Stimulated activated CD4-positive, alpha-beta T cell treated with anti-CD3 and anti-CD28 coated beads, Interleukin-4, amount 100 ng/mL, for 24 hours (primary cell): ENCODE data around the gene PSD2.

Experiments used
- DNase-seq: peaks from one replicate; pipeline ENCODE4 v3.0.0-alpha.2; 2020

PSD2 gene

DNA sequence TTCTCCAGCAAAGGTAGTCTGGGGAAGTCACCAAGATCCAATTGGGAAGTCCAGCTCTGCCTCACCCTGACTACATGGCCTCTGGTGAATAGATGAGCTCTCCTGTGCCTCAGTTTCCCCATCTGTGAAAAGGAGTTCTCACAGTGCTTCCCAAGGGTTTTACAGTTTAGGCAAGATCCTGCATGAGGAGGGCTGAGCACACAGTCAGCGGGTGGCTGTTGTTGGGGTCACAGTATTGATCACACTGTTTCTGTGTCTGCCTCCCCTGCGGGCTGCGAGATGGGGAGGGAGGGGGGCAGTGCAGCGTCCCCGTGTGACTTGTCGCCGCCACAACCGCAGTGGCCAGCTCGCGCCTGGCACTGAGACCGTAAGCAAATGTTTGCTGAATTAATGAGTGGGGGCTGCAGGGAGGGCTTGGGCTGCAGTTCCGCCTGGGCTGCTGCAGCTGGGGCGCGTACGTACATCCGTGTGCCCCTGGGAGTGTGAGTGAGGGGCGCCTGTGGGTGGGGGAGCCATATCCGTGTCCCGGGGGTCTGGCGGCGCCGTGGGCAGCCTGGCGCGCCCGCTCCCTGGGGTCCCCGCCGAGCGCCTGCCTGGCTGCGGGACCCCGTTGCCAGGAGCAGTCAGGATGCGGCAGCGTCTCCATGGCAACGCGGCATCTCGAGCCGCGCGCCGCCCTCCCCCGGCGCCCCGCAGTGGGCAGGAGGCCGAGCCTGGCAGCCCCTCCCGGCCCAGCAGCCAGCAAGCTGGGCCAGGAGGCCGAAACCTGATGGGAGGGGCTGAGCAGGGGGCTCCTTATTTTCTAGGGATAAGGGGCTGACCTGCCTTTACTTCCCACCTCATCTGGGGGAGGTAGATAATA is 31.4 kb upstream of the PSD2 start:
- DNase-seq: no peak

GRCh38 chr5:139764886-139765408 is 30.7 kb upstream of the PSD2 start:
- DNase-seq: no peak

DNA sequence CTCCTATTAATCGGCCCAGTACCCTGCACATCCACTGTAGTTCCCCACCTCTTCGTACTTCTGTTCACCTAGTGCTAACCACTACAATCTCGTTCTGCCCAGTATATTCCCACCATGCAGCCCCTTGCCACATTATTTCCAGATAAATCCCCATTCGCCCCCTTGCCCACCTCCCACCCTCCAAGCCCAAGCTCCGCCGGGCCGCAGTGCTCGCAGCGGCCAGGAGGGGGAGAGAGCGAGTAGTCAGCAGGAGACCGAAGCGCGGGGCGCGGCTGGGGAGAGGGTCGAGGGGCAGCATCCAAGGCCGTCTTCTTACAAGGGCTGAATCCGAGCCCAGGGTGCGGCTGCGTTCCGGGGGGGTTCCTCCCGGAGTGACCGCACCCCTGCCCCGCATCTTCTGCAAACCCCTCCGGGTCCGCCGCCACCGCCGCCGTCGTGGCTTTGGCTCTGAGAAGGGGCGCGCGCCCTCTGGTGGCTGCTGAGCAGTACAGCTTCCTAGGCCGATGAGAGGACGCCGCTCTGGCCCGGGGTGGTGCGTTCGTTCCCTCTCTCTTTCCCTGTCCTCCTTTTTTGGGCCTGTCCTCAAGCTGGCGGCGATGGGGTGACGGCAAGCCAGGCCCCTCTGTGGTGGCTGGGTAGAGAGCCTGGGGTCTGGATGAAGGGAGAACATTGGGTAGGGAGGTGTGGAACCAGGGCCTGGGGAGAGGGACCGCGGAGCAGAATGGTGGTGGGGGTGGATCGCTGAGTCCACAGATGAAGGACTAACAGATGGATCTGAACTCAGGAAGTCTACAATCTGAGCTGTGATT is 30.0 kb upstream of the PSD2 start:
- peak; percentile 85 for DNase-seq

- no peak for DNase-seq
Measured at GRCh38 chr5:139767960-139768359, 27.6 kb upstream of the PSD2 start.

GRCh38 chr5:139768807-139769465 is 26.7 kb upstream of the PSD2 start:
- no peak for DNase-seq

- no peak for DNase-seq
Measured at GRCh38 chr5:139769477-139769876, 26.1 kb upstream of the PSD2 start.

- DNase-seq: no peak
Measured at GRCh38 chr5:139770722-139771121, 24.9 kb upstream of the PSD2 start.

DNA sequence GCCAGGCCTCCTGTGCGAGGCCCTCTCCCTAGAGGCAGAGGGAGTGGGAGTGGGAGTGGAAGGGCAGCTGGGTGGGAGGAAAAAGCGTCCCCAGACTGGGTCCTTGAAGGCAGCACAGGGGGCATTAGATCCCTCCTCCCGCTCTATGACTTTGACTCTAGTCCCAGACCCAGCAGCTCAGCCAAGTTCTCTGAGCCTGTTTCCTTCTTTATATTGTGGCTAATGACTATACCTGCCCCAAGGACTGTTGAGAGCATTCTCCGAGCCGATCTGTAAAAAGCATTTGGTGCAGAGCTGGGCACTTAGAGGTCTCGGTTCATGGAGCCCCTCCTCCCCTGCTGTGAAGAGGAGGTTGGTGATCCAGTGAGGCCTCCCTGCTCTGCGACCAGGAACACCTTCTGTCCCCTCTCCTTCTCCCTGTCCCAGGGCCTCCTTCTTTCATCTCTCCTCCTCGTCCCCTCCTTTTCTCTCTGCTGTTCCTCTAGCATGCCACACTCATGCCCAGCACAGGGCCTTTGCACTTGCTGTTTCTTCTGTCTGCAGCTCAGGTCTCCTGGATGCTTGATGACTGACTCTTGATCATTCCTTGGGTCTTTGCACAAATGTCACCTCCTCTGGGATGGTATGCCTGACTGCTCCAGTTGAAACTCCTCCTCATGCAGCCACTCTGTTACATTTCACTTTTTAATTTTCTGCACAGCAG is 23.4 kb upstream of the PSD2 start:
- no peak for DNase-seq

- no peak for DNase-seq
Measured at GRCh38 chr5:139772927-139773690, 22.5 kb upstream of the PSD2 start.

- peak; percentile 82 for DNase-seq
Measured at GRCh38 chr5:139774980-139775661, 20.5 kb upstream of the PSD2 start.

- no peak for DNase-seq
Measured at GRCh38 chr5:139775872-139776271, 19.7 kb upstream of the PSD2 start.

GRCh38 chr5:139776861-139777260 is 18.7 kb upstream of the PSD2 start:
- DNase-seq: no peak

DNA sequence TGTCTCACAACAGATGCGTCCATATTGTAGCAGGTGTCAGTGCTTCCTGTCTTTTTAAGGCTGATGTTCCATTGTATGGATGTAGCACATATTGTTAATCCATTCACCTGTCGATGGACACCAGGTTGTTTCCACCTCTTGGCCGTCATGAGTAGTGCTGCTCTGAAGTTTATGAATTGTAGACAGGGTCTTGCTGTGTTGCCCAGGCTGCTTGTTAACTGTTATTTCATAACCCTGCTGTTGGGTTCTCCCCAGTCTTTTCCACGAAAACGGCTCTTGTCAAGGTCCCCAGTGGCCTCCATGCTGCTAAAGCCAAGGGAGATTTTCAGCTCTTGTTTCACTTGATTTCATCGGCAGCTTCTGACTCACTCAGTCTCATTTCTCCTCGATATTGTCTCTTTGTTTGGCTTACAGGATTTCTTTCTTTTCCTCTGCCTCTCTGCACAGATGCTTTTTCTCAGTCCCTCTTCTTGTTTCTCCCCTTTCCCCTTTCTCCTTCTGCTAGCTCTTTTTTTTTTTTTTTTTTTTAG is 12.1 kb upstream of the PSD2 start:
- DNase-seq: no peak

GRCh38 chr5:139784488-139784887 is 11.1 kb upstream of the PSD2 start:
- no peak for DNase-seq

DNA sequence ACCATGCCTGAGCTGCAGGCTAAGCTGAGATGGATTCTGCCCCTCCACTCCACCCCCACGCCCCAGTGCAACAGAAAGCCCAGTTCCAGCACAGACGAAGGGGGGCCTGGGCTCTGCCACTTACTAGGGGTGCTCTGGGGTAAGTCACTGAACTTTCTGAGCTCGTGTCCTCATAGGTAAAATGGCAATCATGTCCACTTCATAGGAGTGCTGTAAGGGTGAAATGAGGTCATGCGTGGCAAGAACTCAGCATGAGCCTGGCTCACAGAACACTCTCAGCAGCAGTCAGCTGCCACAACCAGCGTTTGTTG is 8.4 kb upstream of the PSD2 start:
- DNase-seq: no peak

GRCh38 chr5:139787568-139788293 is 7.9 kb upstream of the PSD2 start:
- DNase-seq: peak; percentile 86

GRCh38 chr5:139788294-139788910 is 7.2 kb upstream of the PSD2 start:
- DNase-seq: no peak

DNA sequence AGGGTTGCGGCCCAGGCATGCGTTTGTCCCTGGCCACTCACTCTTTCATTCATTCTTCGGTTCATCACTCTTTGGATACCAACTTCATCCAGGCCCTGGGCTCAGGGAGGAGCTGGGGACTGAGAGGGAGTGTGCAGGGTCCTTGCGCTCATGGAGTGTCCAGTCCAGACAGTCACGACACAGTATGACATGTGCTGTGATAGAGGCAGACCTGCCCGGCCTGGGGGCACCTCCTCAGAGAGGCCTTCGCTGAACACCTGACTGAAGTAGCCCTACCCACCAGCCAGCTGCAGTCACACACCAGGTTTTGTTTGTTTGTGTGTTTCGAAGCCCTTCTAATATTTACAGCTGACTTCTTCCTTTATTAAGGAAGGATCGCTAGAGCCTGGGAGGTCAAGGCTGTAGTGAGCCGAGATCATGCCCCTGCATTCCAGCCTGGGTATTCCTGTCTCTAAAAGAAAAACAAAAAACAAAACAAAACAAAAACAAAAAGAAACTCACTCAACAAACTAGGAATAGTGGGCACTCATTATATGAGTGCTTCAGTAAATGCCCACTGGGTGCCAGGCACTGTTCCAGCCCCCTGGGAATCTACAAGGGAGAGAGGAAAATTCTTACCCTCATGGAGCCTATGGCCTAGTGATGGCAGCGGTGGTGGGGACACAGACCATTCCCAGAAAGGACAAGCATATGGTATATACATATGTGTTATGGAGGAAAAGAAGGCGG is 6.3 kb upstream of the PSD2 start:
- no peak for DNase-seq

- DNase-seq: no peak
Measured at GRCh38 chr5:139789845-139790189, 5.8 kb upstream of the PSD2 start.
